ENCODE measurements around the gene CELF2. TPM values are rescaled to one million over a fixed set of nuclear protein-coding genes. Genes with fewer than 3 reads are reported as not detected.

The CELF2 gene
- total RNA-seq, 2 experiments from 2014 or later = 197 to 205 TPM

GRCh38 chr10:10977978-10978377, 39.7 kb upstream of the CELF2 start:
- no peaks in the 10 kb centered on the region for H3K27me3 Mint-ChIP-seq
- H3K4me1 ChIP-seq (ENCODE audit: insufficient read depth, low read length) = no peaks in the 10 kb centered on the region

DNA sequence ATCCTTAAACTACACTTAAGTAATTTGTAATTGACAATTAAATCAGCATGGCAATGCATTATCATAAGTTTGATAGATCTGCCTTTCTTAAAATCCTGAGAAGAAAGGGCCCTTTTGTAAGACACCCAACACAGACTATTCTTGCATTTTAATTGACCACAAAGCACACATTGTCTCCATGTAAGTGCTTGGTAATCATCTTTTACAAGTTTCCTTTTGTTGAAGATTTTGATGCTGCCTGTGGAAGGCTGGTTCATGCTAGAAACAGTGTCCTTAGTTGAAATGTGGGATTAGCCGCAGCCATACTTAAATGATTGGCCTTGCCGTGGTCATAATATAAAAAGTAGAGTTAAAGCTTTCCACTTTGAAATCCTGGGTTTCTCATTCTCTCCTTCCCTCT, 32.3 kb upstream of the CELF2 start:
- no peaks in the 10 kb centered on the region for H3K9me3 Mint-ChIP-seq
- POLR2A ChIA-PET = no interaction called here
- no peak overlapping the region for H3K27ac Mint-ChIP-seq
- ATAC-seq (ENCODE audit: poor library complexity) = no peak
- H3K36me3 ChIP-seq (ENCODE audit: insufficient read depth, low read length) = no peaks in the 10 kb centered on the region
- TF ChIP-seq CTCF (IDR thresholded peaks at IDR 0.05) = no peak
- no peaks in the 10 kb centered on the region for H3K9me3 ChIP-seq (ENCODE audit: control insufficient read depth in 1 of 2, insufficient read depth in 1 of 2, low read length in 2 of 2)
- no peaks in the 10 kb centered on the region for H3K36me3 Mint-ChIP-seq (ENCODE audit: low read depth)
- H3K4me3 ChIP-seq (ENCODE audit: low read length) = no peak overlapping the region
- H3K27ac ChIP-seq (ENCODE audit: low read depth in 1 of 2, low read length in 2 of 2) = no peak overlapping the region
- no peak for DNase-seq
- H3K27me3 Mint-ChIP-seq = peaks cover 8% of the 10 kb centered on the region
- intact Hi-C loops (cut with DNase I, micrococcal nuclease) = no loop called here
- H3K27me3 ChIP-seq (ENCODE audit: control insufficient read depth in 1 of 2, insufficient read depth in 2 of 2, low read length in 2 of 2) = peaks cover 0 to 3% of the 10 kb centered on the region in 2 experiments
- CTCF ChIA-PET = no interaction called here
- no peaks in the 10 kb centered on the region for H3K4me1 ChIP-seq (ENCODE audit: insufficient read depth, low read length)
- no peaks in the 10 kb centered on the region for H3K4me1 Mint-ChIP-seq (ENCODE audit: low read depth)
- H3K4me3 Mint-ChIP-seq = no peak overlapping the region

More at GRCh38 chr10:10977978-10978377, 39.7 kb upstream of the CELF2 start:
- ChIA-PET POLR2A (no interaction called here), CTCF (no interaction called here)
- no peak overlapping the region for H3K4me3 Mint-ChIP-seq
- H3K36me3 ChIP-seq (ENCODE audit: insufficient read depth, low read length) = no peaks in the 10 kb centered on the region
- no peak for TF ChIP-seq CTCF (IDR thresholded peaks at IDR 0.05)
- no peak overlapping the region for H3K4me3 ChIP-seq (ENCODE audit: low read length)
- H3K36me3 Mint-ChIP-seq (ENCODE audit: low read depth) = no peaks in the 10 kb centered on the region
- H3K9me3 Mint-ChIP-seq = no peaks in the 10 kb centered on the region
- intact Hi-C loops (cut with DNase I, micrococcal nuclease) = no loop called here
- no peak overlapping the region for H3K27ac Mint-ChIP-seq
- DNase-seq (no peak), ATAC-seq (ENCODE audit: poor library complexity) (no peak)
- H3K27me3 ChIP-seq (ENCODE audit: control insufficient read depth in 1 of 2, insufficient read depth in 2 of 2, low read length in 2 of 2) = peaks cover 0 to 4% of the 10 kb centered on the region in 2 experiments
- H3K9me3 ChIP-seq (ENCODE audit: control insufficient read depth in 1 of 2, insufficient read depth in 1 of 2, low read length in 2 of 2) = no peaks in the 10 kb centered on the region
- H3K4me1 Mint-ChIP-seq (ENCODE audit: low read depth) = no peaks in the 10 kb centered on the region
- no peak overlapping the region for H3K27ac ChIP-seq (ENCODE audit: low read depth in 1 of 2, low read length in 2 of 2)

DNA sequence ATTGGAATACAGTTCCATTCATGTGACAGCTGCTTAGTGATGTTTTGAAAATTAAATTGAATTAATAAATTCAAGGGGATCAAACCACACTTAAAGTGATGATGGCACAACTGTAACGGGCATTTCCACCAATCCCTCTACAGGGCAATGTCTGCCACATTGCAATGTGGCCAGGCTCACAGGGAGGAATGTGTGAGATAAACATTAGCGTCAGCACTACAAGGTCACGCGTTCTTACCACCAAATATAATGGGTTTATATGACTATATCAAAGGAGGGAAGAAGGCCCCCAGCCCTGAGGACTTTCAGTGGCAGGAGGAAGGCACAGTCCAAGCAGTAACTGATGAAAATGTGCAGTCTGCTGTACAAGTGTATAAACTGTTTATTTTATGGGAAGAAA, 31.1 kb upstream of the CELF2 start:
- H3K27me3 Mint-ChIP-seq = peaks cover 8% of the 10 kb centered on the region
- CTCF ChIA-PET = no interaction called here
- no peak for TF ChIP-seq CTCF (IDR thresholded peaks at IDR 0.05)

More for the DNA sequence above, 31.1 kb upstream of the CELF2 start:
- DNase-seq = no peak
- POLR2A ChIA-PET = no interaction called here
- H3K4me1 Mint-ChIP-seq (ENCODE audit: low read depth) = no peaks in the 10 kb centered on the region
- H3K4me1 ChIP-seq (ENCODE audit: insufficient read depth, low read length) = no peaks in the 10 kb centered on the region
- no peak overlapping the region for H3K4me3 Mint-ChIP-seq
- no peaks in the 10 kb centered on the region for H3K36me3 Mint-ChIP-seq (ENCODE audit: low read depth)
- H3K4me3 ChIP-seq (ENCODE audit: low read length) = no peak overlapping the region
- H3K9me3 Mint-ChIP-seq = no peaks in the 10 kb centered on the region
- no peaks in the 10 kb centered on the region for H3K36me3 ChIP-seq (ENCODE audit: insufficient read depth, low read length)
- intact Hi-C loops (cut with DNase I, micrococcal nuclease) = no loop called here
- no peaks in the 10 kb centered on the region for H3K9me3 ChIP-seq (ENCODE audit: control insufficient read depth in 1 of 2, insufficient read depth in 1 of 2, low read length in 2 of 2)
- ATAC-seq (ENCODE audit: poor library complexity) = no peak
- no peak overlapping the region for H3K27ac ChIP-seq (ENCODE audit: low read depth in 1 of 2, low read length in 2 of 2)
- no peak overlapping the region for H3K27ac Mint-ChIP-seq
- H3K27me3 ChIP-seq (ENCODE audit: control insufficient read depth in 1 of 2, insufficient read depth in 2 of 2, low read length in 2 of 2) = peaks cover 0 to 3% of the 10 kb centered on the region in 2 experiments
